Measurements from ENCODE around the gene MAP3K13. TPM values are rescaled to one million over a fixed set of nuclear protein-coding genes. Genes with fewer than 3 reads are reported as not detected.
A peak's percentile ranks its signal among the peaks of the same experiment; 100 is the strongest.

The MAP3K13 gene
- total and polyA plus RNA-seq, 10 donors = 13.2 to 20.9 (median 16.3) TPM

DNA sequence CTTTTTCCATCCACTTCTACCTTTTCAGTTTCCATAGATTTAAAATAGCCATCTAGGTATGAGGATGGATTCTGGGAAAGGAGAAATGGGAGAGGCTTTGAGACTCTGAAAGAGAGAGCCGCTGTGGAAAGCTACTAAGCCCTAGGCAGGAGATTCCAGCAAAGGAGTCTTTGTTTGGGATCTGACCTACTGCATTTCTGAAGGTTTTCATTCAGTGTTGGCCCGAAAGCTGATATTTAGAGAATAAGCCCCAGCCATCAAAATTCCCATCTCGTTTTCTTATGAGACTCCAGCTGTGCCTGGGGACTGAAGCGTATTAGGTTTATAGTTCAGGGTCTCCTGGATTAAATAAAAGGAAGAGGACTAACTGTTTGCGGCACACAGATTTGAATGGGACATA lies 170.0 kb downstream of the MAP3K13 start:
- H3K27me3 ChIP-seq (replicated peaks in 1 of 7) = no peaks in the 10 kb centered on the region
- H3K9me3 ChIP-seq = no peaks in the 10 kb centered on the region
- no peaks in the 10 kb centered on the region for H3K36me3 ChIP-seq
- no peak for DNase-seq
- no peak for TF ChIP-seq CTCF (IDR thresholded peaks at IDR 0.05 in 8 of 11, conservative IDR thresholded peaks at IDR 0.05 in 3 of 11)
- no peak for TF ChIP-seq POLR2A (IDR thresholded peaks at IDR 0.05)
- TF ChIP-seq POLR2AphosphoS5 (IDR thresholded peaks at IDR 0.05) = no peak
- 64 to 69% (median 69%) methylated on average over 5 of the region's 5 CpGs for WGBS, 5 donors
- H3K4me1 ChIP-seq = peaks cover 0 to 13% (median 9%) of the 10 kb centered on the region in 6 donors
- H3K4me3 ChIP-seq = no peak overlapping the region
- no peak overlapping the region for H3K27ac ChIP-seq
- intact Hi-C loops (cut with DNase I; ENCODE audit: low total_unique reads) = no loop called here

DNA sequence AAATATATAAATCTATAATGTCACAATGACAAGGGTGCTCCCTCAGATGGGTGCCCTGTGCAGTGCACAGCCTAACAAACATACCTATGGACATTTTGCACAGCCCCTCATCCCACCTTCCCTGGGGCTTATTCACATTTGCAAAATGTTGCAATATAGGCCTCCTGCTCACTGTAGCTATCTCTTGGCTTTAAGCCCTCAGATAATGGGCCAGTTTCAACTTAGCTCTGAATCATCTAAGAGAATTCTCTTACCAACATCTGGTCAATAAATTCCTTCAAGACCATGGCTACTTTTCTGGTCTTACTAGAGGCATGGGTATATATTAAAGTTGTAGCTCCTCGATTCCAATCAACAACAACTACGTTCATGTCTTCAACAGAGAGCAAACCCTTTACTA lies 171.6 kb downstream of the MAP3K13 start:
- 81 to 92% (median 86%) methylated on average over 2 of the region's 2 CpGs for WGBS, 5 donors
- TF ChIP-seq POLR2AphosphoS5 (IDR thresholded peaks at IDR 0.05) (no peak), POLR2A (IDR thresholded peaks at IDR 0.05) (no peak), CTCF (IDR thresholded peaks at IDR 0.05 in 8 of 11, conservative IDR thresholded peaks at IDR 0.05 in 3 of 11) (no peak)
- Histone ChIP-seq H3K27me3 (replicated peaks in 1 of 7) (no peaks in the 10 kb centered on the region), H3K4me1 (peaks cover 0 to 14% (median 9%) of the 10 kb centered on the region in 6 donors), H3K36me3 (no peaks in the 10 kb centered on the region), H3K9me3 (no peaks in the 10 kb centered on the region), H3K4me3 (no peak overlapping the region), H3K27ac (no peak overlapping the region)
- intact Hi-C loops (cut with DNase I; ENCODE audit: low total_unique reads) = no loop called here
- no peak for DNase-seq

- TF ChIP-seq CTCF (IDR thresholded peaks at IDR 0.05 in 8 of 11, conservative IDR thresholded peaks at IDR 0.05 in 3 of 11) (no peak), POLR2AphosphoS5 (IDR thresholded peaks at IDR 0.05) (peak in 1 of 3 donors; percentile 34), POLR2A (IDR thresholded peaks at IDR 0.05) (no peak)
- DNase-seq = peak; percentile 14
- intact Hi-C loops (cut with DNase I; ENCODE audit: low total_unique reads) = no loop called here
Measured at GRCh38 chr3:185537369-185537970, 174.5 kb downstream of the MAP3K13 start.

More at GRCh38 chr3:185537369-185537970, 174.5 kb downstream of the MAP3K13 start:
- WGBS, 5 donors = 13 to 21% (median 17%) methylated on average over 9 of the region's 9 CpGs
- Histone ChIP-seq H3K4me3 (peak overlapping the region in 1 of 8 donors; percentile 11), H3K27me3 (replicated peaks in 1 of 7) (no peaks in the 10 kb centered on the region), H3K27ac (peak overlapping the region in 3 of 8 donors; percentile 8 to 61 (median 60)), H3K9me3 (no peaks in the 10 kb centered on the region), H3K4me1 (peaks cover 0 to 14% (median 9%) of the 10 kb centered on the region in 6 donors), H3K36me3 (no peaks in the 10 kb centered on the region)

Other genes starting within 250 kb of the MAP3K13 start
- 1 to 10 TPM; 2.7 to 9.9 (median 7.2) TPM for gene C3orf70, start 210.1 kb upstream of the MAP3K13 start, total RNA-seq
- gene C3orf70, start 210.1 kb upstream of the MAP3K13 start, polyA plus RNA-seq = 1 to 10 TPM in 1 of 3 donors, under 1 TPM in 2; 0.41 to 2.5 (median 0.49) TPM
- 10 to 100 TPM in 4 of 7 donors, 1 to 10 TPM in 3; 3.9 to 18.9 (median 10.1) TPM for gene EHHADH, start 109.1 kb upstream of the MAP3K13 start, total RNA-seq
- gene EHHADH, start 109.1 kb upstream of the MAP3K13 start, polyA plus RNA-seq = 1 to 10 TPM; 1.3 to 2.5 (median 1.8) TPM
- 10 to 100 TPM; 19.9 to 37.8 (median 26.8) TPM for gene TMEM41A, start 135.9 kb downstream of the MAP3K13 start, total RNA-seq
- gene TMEM41A, start 135.9 kb downstream of the MAP3K13 start, polyA plus RNA-seq = 1 to 10 TPM; 5.9 to 9.5 (median 6.7) TPM
- 1 to 10 TPM in 5 of 7 donors, under 1 TPM in 2; 0.83 to 3.1 (median 1.7) TPM for gene LIPH, start 189.5 kb downstream of the MAP3K13 start, total RNA-seq
- gene LIPH, start 189.5 kb downstream of the MAP3K13 start, polyA plus RNA-seq = under 1 TPM; 0.03 to 0.38 (median 0.09) TPM
- 10 to 100 TPM; 19.2 to 40.0 (median 34.7) TPM for gene SENP2, start 223.2 kb downstream of the MAP3K13 start, total RNA-seq
- 1 to 10 TPM; 4.8 to 8.7 (median 5.2) TPM for gene SENP2, start 223.2 kb downstream of the MAP3K13 start, polyA plus RNA-seq